ENCODE measurements around the gene RILPL1.

The RILPL1 gene

GRCh38 chr12:123513805-123514204, 19.7 kb downstream of the RILPL1 start:
- Histone ChIP-seq H3K4me2 (no peak overlapping the region), H3K27ac (no peak overlapping the region)
- no peak for TF ChIP-seq CTCF (conservative IDR thresholded peaks at IDR 0.05; ENCODE audit: low read depth, low read length)

GRCh38 chr12:123512838-123513665, 20.5 kb downstream of the RILPL1 start:
- H3K27me3 ChIP-seq (ENCODE audit: insufficient read depth, low read depth) = no peaks in the 10 kb centered on the region
- no peak overlapping the region for H3K27ac ChIP-seq
- no peak for TF ChIP-seq CTCF (conservative IDR thresholded peaks at IDR 0.05; ENCODE audit: low read depth, low read length)
- no peaks in the 10 kb centered on the region for H4K20me1 ChIP-seq (ENCODE audit: insufficient read depth)
- H3K4me2 ChIP-seq = no peak overlapping the region
- H3K9ac ChIP-seq = no peak overlapping the region
- no peak overlapping the region for H2AFZ ChIP-seq (ENCODE audit: low read depth)
- no peaks in the 10 kb centered on the region for H3K79me2 ChIP-seq (ENCODE audit: insufficient read depth, low read depth)
- H3K36me3 ChIP-seq (ENCODE audit: insufficient read depth) = no peaks in the 10 kb centered on the region
- H3K4me3 ChIP-seq (IDR thresholded peaks at IDR 0.05; ENCODE audit: insufficient read depth, low read depth, low read length) = no peak overlapping the region
- H3K4me1 ChIP-seq (ENCODE audit: low read depth, poor library complexity, severe bottlenecking) = no peaks in the 10 kb centered on the region

More at GRCh38 chr12:123513805-123514204, 19.7 kb downstream of the RILPL1 start:
- Histone ChIP-seq H3K36me3 (ENCODE audit: insufficient read depth) (no peaks in the 10 kb centered on the region), H3K79me2 (ENCODE audit: insufficient read depth, low read depth) (no peaks in the 10 kb centered on the region), H3K4me1 (ENCODE audit: low read depth, poor library complexity, severe bottlenecking) (no peaks in the 10 kb centered on the region), H4K20me1 (ENCODE audit: insufficient read depth) (no peaks in the 10 kb centered on the region), H3K4me3 (IDR thresholded peaks at IDR 0.05; ENCODE audit: insufficient read depth, low read depth, low read length) (no peak overlapping the region), H2AFZ (ENCODE audit: low read depth) (no peak overlapping the region), H3K9ac (no peak overlapping the region), H3K27me3 (ENCODE audit: insufficient read depth, low read depth) (no peaks in the 10 kb centered on the region)

- H3K27me3 ChIP-seq (ENCODE audit: insufficient read depth, low read depth) = no peaks in the 10 kb centered on the region
- H3K9ac ChIP-seq = no peak overlapping the region
- no peaks in the 10 kb centered on the region for H3K4me1 ChIP-seq (ENCODE audit: low read depth, poor library complexity, severe bottlenecking)
- no peak overlapping the region for H3K4me2 ChIP-seq
- H3K79me2 ChIP-seq (ENCODE audit: insufficient read depth, low read depth) = no peaks in the 10 kb centered on the region
- H3K27ac ChIP-seq = no peak overlapping the region
- no peak for TF ChIP-seq CTCF (conservative IDR thresholded peaks at IDR 0.05; ENCODE audit: low read depth, low read length)
- H2AFZ ChIP-seq (ENCODE audit: low read depth) = no peak overlapping the region
- no peaks in the 10 kb centered on the region for H3K36me3 ChIP-seq (ENCODE audit: insufficient read depth)
- no peak overlapping the region for H3K4me3 ChIP-seq (IDR thresholded peaks at IDR 0.05; ENCODE audit: insufficient read depth, low read depth, low read length)
- no peaks in the 10 kb centered on the region for H4K20me1 ChIP-seq (ENCODE audit: insufficient read depth)
Measured at GRCh38 chr12:123506843-123507236, 26.7 kb downstream of the RILPL1 start.

- H3K27me3 ChIP-seq (ENCODE audit: insufficient read depth, low read depth) = no peaks in the 10 kb centered on the region
- no peak overlapping the region for H3K4me3 ChIP-seq (IDR thresholded peaks at IDR 0.05; ENCODE audit: insufficient read depth, low read depth, low read length)
- no peak overlapping the region for H3K9ac ChIP-seq
- no peak overlapping the region for H3K4me2 ChIP-seq
- no peaks in the 10 kb centered on the region for H3K79me2 ChIP-seq (ENCODE audit: insufficient read depth, low read depth)
- no peak overlapping the region for H2AFZ ChIP-seq (ENCODE audit: low read depth)
- no peaks in the 10 kb centered on the region for H3K36me3 ChIP-seq (ENCODE audit: insufficient read depth)
- no peak for TF ChIP-seq CTCF (conservative IDR thresholded peaks at IDR 0.05; ENCODE audit: low read depth, low read length)
- no peaks in the 10 kb centered on the region for H4K20me1 ChIP-seq (ENCODE audit: insufficient read depth)
- H3K4me1 ChIP-seq (ENCODE audit: low read depth, poor library complexity, severe bottlenecking) = no peaks in the 10 kb centered on the region
- H3K27ac ChIP-seq = no peak overlapping the region
Measured at GRCh38 chr12:123506059-123506842, 27.3 kb downstream of the RILPL1 start.
